Fibroblast of lung (primary cell): ENCODE data around the gene TADA2B. TPM values are rescaled to one million over a fixed set of nuclear protein-coding genes. Genes with fewer than 3 reads are reported as not detected.

Experiments used
- DNase-seq, 2 donors: peaks; one replicate each; pipeline versions ENCODE4 v3.0.0 to v3.0.0-alpha.2; 2010; ENCODE audit warnings: low read depth in 2 of 2
- H2AFZ ChIP-seq: 2 replicates; pipeline ENCODE4 v1.5.1; 2012; ENCODE audit warnings: low read length, control low read depth, inconsistent platforms
- H3K27ac ChIP-seq: 2 replicates; pipeline ENCODE4 v1.5.1; 2011; ENCODE audit warnings: low read length, control low read depth; ENCODE audit not compliant: insufficient read depth
- H3K27me3 ChIP-seq: 2 replicates; pipeline ENCODE4 v1.5.1; 2011; ENCODE audit warnings: mild to moderate bottlenecking, low read length; ENCODE audit not compliant: control insufficient read depth, insufficient read depth
- H3K36me3 ChIP-seq: 2 replicates; pipeline ENCODE4 v1.5.1; 2011; ENCODE audit warnings: low read length; ENCODE audit not compliant: control insufficient read depth, insufficient read depth
- H3K4me1 ChIP-seq: 2 replicates; pipeline ENCODE4 v1.5.1; 2011; ENCODE audit warnings: low read length; ENCODE audit not compliant: control insufficient read depth, insufficient read depth; ENCODE audit errors: extremely low read depth
- H3K4me2 ChIP-seq: 2 replicates; pipeline ENCODE4 v1.5.1; 2011; ENCODE audit warnings: low read length, control low read depth; ENCODE audit not compliant: insufficient read depth; ENCODE audit errors: extremely low read depth
- H3K4me3 ChIP-seq, 4 experiments: fragments of 200-600 bp in 1 of 4; sonication (generic) in 1 of 4; replicated peaks in 1 of 4; 2 replicates each; pipeline ENCODE4 v1.5.1; 2011 to 2016; ENCODE audit warnings: low read length in 4 of 4, low read depth in 3 of 4, mild to moderate bottlenecking in 3 of 4, control low read depth in 2 of 4, inconsistent platforms in 1 of 4, mixed read lengths in 1 of 4; ENCODE audit not compliant: insufficient read depth in 1 of 4; ENCODE audit errors: control extremely low read depth in 1 of 4
- H3K79me2 ChIP-seq: 2 replicates; pipeline ENCODE4 v1.5.1; 2012; ENCODE audit warnings: mild to moderate bottlenecking, low read length, inconsistent platforms; ENCODE audit not compliant: control insufficient read depth, insufficient read depth
- H3K9ac ChIP-seq: 2 replicates; pipeline ENCODE4 v1.5.1; 2011; ENCODE audit warnings: mild to moderate bottlenecking, low read length, control low read depth; ENCODE audit not compliant: insufficient read depth
- H3K9me3 ChIP-seq: 2 replicates; pipeline ENCODE4 v1.5.1; 2012; ENCODE audit warnings: low read depth, low read length; ENCODE audit not compliant: control insufficient read depth, insufficient read depth
- H4K20me1 ChIP-seq: 2 replicates; pipeline ENCODE4 v1.5.1; 2011; ENCODE audit warnings: low read length; ENCODE audit not compliant: control insufficient read depth, insufficient read depth; ENCODE audit errors: extremely low read depth
- EZH2 ChIP-seq: IDR thresholded peaks from 2 replicates; pipeline ENCODE4 v1.5.1; 2012; ENCODE audit warnings: low read length, control low read depth, mild to moderate bottlenecking; ENCODE audit errors: missing control alignments
- polyA plus RNA-seq, 2 donors: library from polyadenylated mRNA; depleted of rRNA in 1 of 2; stranded (reverse) in 1 of 2; unstranded in 1 of 2; fragments of >200 nt; gene quantifications; 2 replicates each; pipeline ENCODE4 v1.2.1, GENCODE V29; 2011 to 2012; ENCODE audit warnings: missing spikeins in 1 of 2
- total RNA-seq: library from RNA; depleted of rRNA; stranded (reverse); fragments of >200 nt; gene quantifications from 2 replicates; pipeline ENCODE4 v1.2.1, GENCODE V29; 2014
- TF ChIP-seq, protein P1 (sequence below), 2 donors: IDR thresholded peaks in 1 of 2; conservative IDR thresholded peaks in 1 of 2; 1 replicate in 1 of 2; 2 replicates in 1 of 2; pipeline ENCODE4 v1.5.1; 2011 to 2012; ENCODE audit warnings: low read length in 2 of 2, control low read depth in 1 of 2, inconsistent platforms in 1 of 2, low read depth in 1 of 2, mild to moderate bottlenecking in 1 of 2

Gene TADA2B
- total and polyA plus RNA-seq, 2 donors (not counting 1 experiment from before 2014, with no cell fraction given) = 8.0 to 12.6 TPM

DNA sequence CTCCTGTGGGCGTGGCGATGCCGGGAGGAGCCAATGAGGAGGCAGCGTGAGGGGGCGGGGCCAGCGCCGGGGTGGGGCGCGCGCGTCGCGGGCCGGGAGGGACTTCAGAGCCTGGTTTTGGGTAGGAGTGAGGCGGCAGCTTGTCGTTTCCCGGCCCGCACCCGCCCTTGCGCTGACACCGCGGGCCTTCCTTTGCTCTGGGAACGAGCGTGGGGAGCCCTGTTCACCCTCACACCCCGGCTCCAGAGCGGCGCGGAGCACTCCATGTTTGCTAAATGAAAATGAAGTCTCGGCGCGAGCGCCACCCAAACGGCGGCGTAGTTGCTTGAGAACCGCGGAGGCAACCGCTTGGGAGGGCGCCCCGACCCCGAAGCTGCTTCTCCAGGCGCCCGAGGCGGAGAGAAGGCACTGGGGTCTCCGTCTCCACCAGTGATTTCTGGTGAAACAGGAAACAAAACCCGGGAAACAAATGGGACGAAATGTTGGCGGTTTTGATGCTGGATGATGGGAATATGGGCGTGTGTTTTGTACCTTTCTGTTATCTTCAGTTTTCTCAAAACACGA, 25.2 kb downstream of the TADA2B start:
- peak overlapping the region; percentile 98 for H3K4me2 ChIP-seq
- H3K27ac ChIP-seq = peak overlapping the region; percentile 77
- peak overlapping the region; percentile 72 for H3K9ac ChIP-seq
- peak overlapping the region; percentile 50 to 94 (median 72) for H3K4me3 ChIP-seq
- peak overlapping the region; percentile 82 for H2AFZ ChIP-seq
- no peak for DNase-seq
- TF ChIP-seq, protein P1, sequence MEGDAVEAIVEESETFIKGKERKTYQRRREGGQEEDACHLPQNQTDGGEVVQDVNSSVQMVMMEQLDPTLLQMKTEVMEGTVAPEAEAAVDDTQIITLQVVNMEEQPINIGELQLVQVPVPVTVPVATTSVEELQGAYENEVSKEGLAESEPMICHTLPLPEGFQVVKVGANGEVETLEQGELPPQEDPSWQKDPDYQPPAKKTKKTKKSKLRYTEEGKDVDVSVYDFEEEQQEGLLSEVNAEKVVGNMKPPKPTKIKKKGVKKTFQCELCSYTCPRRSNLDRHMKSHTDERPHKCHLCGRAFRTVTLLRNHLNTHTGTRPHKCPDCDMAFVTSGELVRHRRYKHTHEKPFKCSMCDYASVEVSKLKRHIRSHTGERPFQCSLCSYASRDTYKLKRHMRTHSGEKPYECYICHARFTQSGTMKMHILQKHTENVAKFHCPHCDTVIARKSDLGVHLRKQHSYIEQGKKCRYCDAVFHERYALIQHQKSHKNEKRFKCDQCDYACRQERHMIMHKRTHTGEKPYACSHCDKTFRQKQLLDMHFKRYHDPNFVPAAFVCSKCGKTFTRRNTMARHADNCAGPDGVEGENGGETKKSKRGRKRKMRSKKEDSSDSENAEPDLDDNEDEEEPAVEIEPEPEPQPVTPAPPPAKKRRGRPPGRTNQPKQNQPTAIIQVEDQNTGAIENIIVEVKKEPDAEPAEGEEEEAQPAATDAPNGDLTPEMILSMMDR (conservative IDR thresholded peaks at IDR 0.05 in 1 of 2, IDR thresholded peaks at IDR 0.05 in 1 of 2; ENCODE audit: low read depth in 1 of 2, low read length in 2 of 2) = no peak
- TF ChIP-seq EZH2 = no peak
- H3K4me1 ChIP-seq = peaks cover 5% of the 10 kb centered on the region
- H3K9me3 ChIP-seq = no peaks in the 10 kb centered on the region
- peaks cover 5% of the 10 kb centered on the region for H3K36me3 ChIP-seq
- no peaks in the 10 kb centered on the region for H3K27me3 ChIP-seq
- peaks cover 38% of the 10 kb centered on the region for H3K79me2 ChIP-seq
- H4K20me1 ChIP-seq = no peaks in the 10 kb centered on the region

DNA sequence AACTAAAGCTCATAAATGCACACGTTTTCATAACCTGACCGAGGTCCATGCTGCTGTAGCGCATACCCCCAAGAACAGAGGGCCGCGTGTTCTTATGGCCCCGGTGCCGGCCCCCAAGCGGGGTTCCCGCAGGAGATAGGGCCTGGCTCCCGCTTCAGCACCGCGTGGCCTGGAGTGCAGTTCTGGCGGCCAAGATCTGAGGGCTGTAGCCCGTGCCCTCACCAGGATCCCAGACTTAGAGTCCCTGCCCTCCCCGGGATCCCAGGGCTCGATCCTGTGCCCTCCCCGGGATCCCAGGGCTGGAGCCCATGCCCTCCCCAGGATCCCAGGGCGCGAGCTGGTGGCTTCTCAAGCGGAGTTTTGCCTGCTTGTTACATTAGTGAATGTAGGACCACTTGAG, 25.7 kb downstream of the TADA2B start:
- Histone ChIP-seq H2AFZ (peak overlapping the region; percentile 82), H3K4me1 (peaks cover 5% of the 10 kb centered on the region), H3K9ac (peak overlapping the region; percentile 72), H3K4me3 (peak overlapping the region; percentile 50 to 94 (median 72)), H3K27ac (peak overlapping the region; percentile 77), H3K27me3 (no peaks in the 10 kb centered on the region), H3K36me3 (peaks cover 1% of the 10 kb centered on the region), H3K9me3 (no peaks in the 10 kb centered on the region), H3K4me2 (peak overlapping the region; percentile 98), H4K20me1 (no peaks in the 10 kb centered on the region), H3K79me2 (peaks cover 33% of the 10 kb centered on the region)
- TF ChIP-seq, protein P1 (conservative IDR thresholded peaks at IDR 0.05 in 1 of 2, IDR thresholded peaks at IDR 0.05 in 1 of 2; ENCODE audit: low read depth in 1 of 2, low read length in 2 of 2) = no peak
- no peak for TF ChIP-seq EZH2
- DNase-seq = peak in 1 of 2 donors; percentile 33

DNA sequence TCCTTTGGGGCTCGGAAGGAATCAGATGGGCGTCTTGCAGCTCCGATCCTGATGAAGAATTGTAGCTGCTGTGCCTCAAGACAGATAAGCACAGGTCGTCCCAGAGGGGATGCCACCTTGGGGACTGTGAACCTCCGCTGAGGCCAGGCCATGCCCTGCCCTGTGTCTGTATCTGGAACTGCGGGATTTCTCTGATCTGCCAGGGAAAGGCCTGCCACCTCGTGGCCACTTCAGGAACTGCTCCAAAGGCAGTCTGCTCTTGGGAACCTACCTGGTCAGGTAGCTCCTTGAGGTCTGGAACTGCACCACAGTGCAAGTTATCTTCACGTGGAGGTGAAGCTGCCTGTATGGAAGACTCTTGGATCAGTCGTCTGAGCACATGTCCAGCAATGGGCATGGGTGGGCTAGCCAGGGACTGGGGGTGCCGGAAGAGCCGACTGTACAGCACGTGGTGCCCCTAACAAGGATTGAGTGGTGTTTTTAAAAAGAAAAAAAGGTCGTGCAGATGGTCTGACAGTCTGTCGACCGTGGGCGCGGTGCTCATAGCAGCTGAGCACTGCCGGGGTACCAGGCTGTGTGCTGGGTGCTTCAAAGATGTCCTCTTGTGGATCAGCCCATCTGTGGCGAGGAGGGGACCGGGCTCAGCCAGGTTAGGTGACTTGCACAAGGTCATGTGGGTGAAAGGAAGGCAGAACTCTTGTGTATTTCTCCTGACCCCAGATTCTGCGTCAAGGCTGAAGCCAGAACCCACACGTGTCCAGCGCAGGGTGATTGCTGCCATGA, 27.7 kb downstream of the TADA2B start:
- Histone ChIP-seq H3K36me3 (no peaks in the 10 kb centered on the region), H3K4me1 (peaks cover 5% of the 10 kb centered on the region), H3K27ac (no peak overlapping the region), H4K20me1 (no peaks in the 10 kb centered on the region), H3K79me2 (peaks cover 20% of the 10 kb centered on the region), H3K9ac (no peak overlapping the region), H3K4me3 (no peak overlapping the region), H3K4me2 (no peak overlapping the region), H2AFZ (no peak overlapping the region), H3K27me3 (no peaks in the 10 kb centered on the region), H3K9me3 (no peaks in the 10 kb centered on the region)
- DNase-seq = peak; percentile 40 to 68
- no peak for TF ChIP-seq EZH2
- TF ChIP-seq, protein P1 (conservative IDR thresholded peaks at IDR 0.05 in 1 of 2, IDR thresholded peaks at IDR 0.05 in 1 of 2; ENCODE audit: low read depth in 1 of 2, low read length in 2 of 2) = peak; percentile 97 to 100
